Esophagus squamous epithelium (tissue), 4 donors: ENCODE results near the gene BMPR1B.
"Not testable (repeated sequence)": the region's sequence is repeated elsewhere in the genome, so short reads cannot be mapped to it uniquely, and the experiment has no call there.

Experiments
- POLR2A ChIP-seq, 4 donors: fragments of 450-650 bp; IDR thresholded peaks; one replicate each; pipeline ENCODE4 v1.6.1; 2017; ENCODE audit warnings: antibody characterized with exemption in 4 of 4, mild to moderate bottlenecking in 4 of 4, moderate library complexity in 3 of 4
- TF ChIP-seq, protein P1 (sequence below), 6 experiments: fragments of 450-650 bp in 4 of 6; fragments of 200-600 bp in 2 of 6; sonication (generic) in 2 of 6; IDR thresholded peaks; one replicate each; pipeline ENCODE4 v1.5.1; 2016 to 2019; ENCODE audit warnings: antibody characterized with exemption in 6 of 6, mild to moderate bottlenecking in 4 of 6, moderate library complexity in 4 of 6

DNA sequence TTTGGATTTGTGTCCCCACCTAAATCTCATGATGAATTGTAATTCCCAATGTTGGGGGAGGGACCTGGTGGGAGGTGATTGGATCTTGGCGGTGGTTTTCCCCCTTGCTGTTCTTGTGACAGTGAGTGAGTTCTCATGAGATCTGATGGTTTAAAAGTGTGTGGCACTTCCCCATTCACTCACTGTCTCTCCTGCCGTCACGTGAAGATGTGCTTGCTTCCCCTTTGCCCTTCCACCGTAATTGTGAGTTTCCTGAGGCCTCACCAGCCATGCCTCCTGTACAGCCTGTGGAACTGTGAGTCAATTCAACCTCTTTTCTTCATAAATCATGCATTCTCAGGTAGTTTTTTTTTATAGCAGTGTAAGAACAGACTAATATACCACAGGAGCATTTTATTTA lies 304.0 kb downstream of the BMPR1B start:
- TF ChIP-seq, protein P1, sequence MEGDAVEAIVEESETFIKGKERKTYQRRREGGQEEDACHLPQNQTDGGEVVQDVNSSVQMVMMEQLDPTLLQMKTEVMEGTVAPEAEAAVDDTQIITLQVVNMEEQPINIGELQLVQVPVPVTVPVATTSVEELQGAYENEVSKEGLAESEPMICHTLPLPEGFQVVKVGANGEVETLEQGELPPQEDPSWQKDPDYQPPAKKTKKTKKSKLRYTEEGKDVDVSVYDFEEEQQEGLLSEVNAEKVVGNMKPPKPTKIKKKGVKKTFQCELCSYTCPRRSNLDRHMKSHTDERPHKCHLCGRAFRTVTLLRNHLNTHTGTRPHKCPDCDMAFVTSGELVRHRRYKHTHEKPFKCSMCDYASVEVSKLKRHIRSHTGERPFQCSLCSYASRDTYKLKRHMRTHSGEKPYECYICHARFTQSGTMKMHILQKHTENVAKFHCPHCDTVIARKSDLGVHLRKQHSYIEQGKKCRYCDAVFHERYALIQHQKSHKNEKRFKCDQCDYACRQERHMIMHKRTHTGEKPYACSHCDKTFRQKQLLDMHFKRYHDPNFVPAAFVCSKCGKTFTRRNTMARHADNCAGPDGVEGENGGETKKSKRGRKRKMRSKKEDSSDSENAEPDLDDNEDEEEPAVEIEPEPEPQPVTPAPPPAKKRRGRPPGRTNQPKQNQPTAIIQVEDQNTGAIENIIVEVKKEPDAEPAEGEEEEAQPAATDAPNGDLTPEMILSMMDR (IDR thresholded peaks at IDR 0.05): not testable (repeated sequence)
- TF ChIP-seq POLR2A (IDR thresholded peaks at IDR 0.05): not testable (repeated sequence)
